SK-N-SH (cell line): Measurements from ENCODE around the gene SLC5A8. TPM values are rescaled to one million over a fixed set of nuclear protein-coding genes. Genes with fewer than 3 reads are reported as not detected.

ENCODE experiments used
- CTCF ChIA-PET: fragments of 300-600, 350-600 bp; formaldehyde crosslinking; extraction: SDS; loops from one replicate; lab custom pipeline; 2021; lab: Yijun Ruan, JAX
- POLR2A ChIA-PET: fragments of 350-600 bp; sonication (Branson Sonifier 250); formaldehyde crosslinking; extraction: SDS; loops from one replicate; lab custom pipeline; 2020; ENCODE audit warnings: antibody characterized with exemption, inconsistent platforms; lab: Yijun Ruan, JAX
- DNase-seq: peaks from one replicate; pipeline ENCODE4 v3.0.0; 2012
- H2AFZ ChIP-seq: fragments of 200-600 bp; sonication (generic); 2 replicates; pipeline ENCODE4 v1.8.1; 2016; ENCODE audit warnings: antibody characterized with exemption, mild to moderate bottlenecking, low read depth
- H3F3A ChIP-seq: fragments of 200-600 bp; sonication (generic); replicated peaks from 2 replicates; pipeline ENCODE3; 2016; ENCODE audit warnings: antibody characterized with exemption, mild to moderate bottlenecking; ENCODE audit not compliant: insufficient read depth
- H3K27ac ChIP-seq, 2 experiments: fragments of 200-500 bp in 1 of 2; fragments of 200-600 bp in 1 of 2; sonication (Bioruptor generic) in 1 of 2; sonication (generic), shearing (Covaris generic) in 1 of 2; 2 replicates each; pipeline versions ENCODE4 v1.5.1 to v1.6.1; 2014 to 2016; ENCODE audit warnings: low read depth in 2 of 2, inconsistent platforms in 1 of 2, low read length in 1 of 2, mild to moderate bottlenecking in 1 of 2, mixed read lengths in 1 of 2
- H3K27me3 ChIP-seq: fragments of 200-600 bp; sonication (generic), shearing (Covaris generic); 2 replicates; pipeline ENCODE4 v1.6.1; 2016; ENCODE audit warnings: mixed run types; ENCODE audit not compliant: insufficient read depth
- H3K36me3 ChIP-seq, 2 experiments: fragments of 200-500 bp in 1 of 2; fragments of 200-600 bp in 1 of 2; sonication (Bioruptor generic) in 1 of 2; sonication (generic) in 1 of 2; replicated peaks in 1 of 2; 2 replicates each; pipeline versions ENCODE3 to v1.5.1; 2014 to 2016; ENCODE audit warnings: low read length in 1 of 2, mild to moderate bottlenecking in 1 of 2; ENCODE audit not compliant: insufficient read depth in 2 of 2, control insufficient read depth in 1 of 2
- H3K4me1 ChIP-seq, 2 experiments: fragments of 200-500 bp in 1 of 2; fragments of 200-600 bp in 1 of 2; sonication (Bioruptor generic) in 1 of 2; sonication (generic), shearing (Covaris generic) in 1 of 2; 2 replicates each; pipeline versions ENCODE4 v1.5.1 to v1.6.1; 2014 to 2016; ENCODE audit warnings: low read depth in 1 of 2, low read length in 1 of 2, mixed run types in 1 of 2; ENCODE audit not compliant: insufficient read depth in 2 of 2, control insufficient read depth in 1 of 2
- H3K4me2 ChIP-seq: fragments of 200-600 bp; sonication (generic), shearing (Covaris generic); 2 replicates; pipeline ENCODE4 v1.6.1; 2017; ENCODE audit warnings: mixed run types
- H3K4me3 ChIP-seq, 2 experiments: fragments of 200-500 bp in 1 of 2; fragments of 200-600 bp in 1 of 2; sonication (Bioruptor generic) in 1 of 2; sonication (generic), shearing (Covaris generic) in 1 of 2; 2 replicates each; pipeline versions ENCODE4 v1.5.1 to v1.8.1; 2014 to 2016; ENCODE audit warnings: low read depth in 2 of 2, inconsistent platforms in 1 of 2, low read length in 1 of 2, mild to moderate bottlenecking in 1 of 2, mixed read lengths in 1 of 2, moderate library complexity in 1 of 2
- H3K79me2 ChIP-seq: fragments of 200-600 bp; sonication (generic); 2 replicates; pipeline ENCODE4 v1.8.1; 2017; ENCODE audit warnings: mild to moderate bottlenecking; ENCODE audit not compliant: insufficient read depth
- H3K9ac ChIP-seq: fragments of 200-600 bp; sonication (generic); 2 replicates; pipeline ENCODE4 v1.6.1; 2017; ENCODE audit warnings: mixed run types
- H3K9me2 ChIP-seq: fragments of 200-600 bp; sonication (generic); 2 replicates; pipeline ENCODE4 v1.6.1; 2017; ENCODE audit warnings: mixed run types
- H3K9me3 ChIP-seq: fragments of 200-600 bp; sonication (generic); 2 replicates; pipeline ENCODE4 v1.6.1; 2017; ENCODE audit warnings: mixed run types, mild to moderate bottlenecking, moderate library complexity
- H4K20me1 ChIP-seq: fragments of 200-600 bp; sonication (generic); 2 replicates; pipeline ENCODE4 v1.6.1; 2017; ENCODE audit warnings: mild to moderate bottlenecking, mixed run types; ENCODE audit not compliant: insufficient read depth
- CHD2 ChIP-seq: fragments of 150-350 bp; IDR thresholded peaks from 2 replicates; pipeline ENCODE4 v1.6.1; 2018; ENCODE audit warnings: low read length; ENCODE audit not compliant: partially characterized antibody
- ELF1 ChIP-seq: IDR thresholded peaks from 2 replicates; pipeline ENCODE4 v1.4.0; 2012
- EP300 ChIP-seq, 2 experiments: IDR thresholded peaks; 2 replicates each; pipeline versions ENCODE4 v1.4.0 to v1.6.1; 2012; ENCODE audit warnings: borderline replicate concordance in 1 of 2, low read depth in 1 of 2, low read length in 1 of 2
- FOSL2 ChIP-seq: IDR thresholded peaks from 2 replicates; pipeline ENCODE4 v1.4.0; 2012; ENCODE audit warnings: low read depth, mild to moderate bottlenecking, moderate library complexity, borderline replicate concordance
- GABPA ChIP-seq: IDR thresholded peaks from 2 replicates; pipeline ENCODE4 v1.4.0; 2012; ENCODE audit warnings: low read depth, mild to moderate bottlenecking
- GATA2 ChIP-seq: sonication (generic); formaldehyde crosslinking; IDR thresholded peaks from 2 replicates; pipeline ENCODE4 v1.5.0; 2020; ENCODE audit warnings: mild to moderate bottlenecking, missing genetic modification reagents
- JUND ChIP-seq: IDR thresholded peaks from 2 replicates; pipeline ENCODE4 v1.4.0; 2012
- MEF2A ChIP-seq: IDR thresholded peaks from 2 replicates; pipeline ENCODE4 v1.4.0; 2012; ENCODE audit warnings: low read depth, borderline replicate concordance
- MXI1 ChIP-seq: IDR thresholded peaks from 2 replicates; pipeline ENCODE4 v1.6.1; 2012; ENCODE audit warnings: mild to moderate bottlenecking, low read depth, low read length, improper control_type of control experiment
- NFIC ChIP-seq: IDR thresholded peaks from 2 replicates; pipeline ENCODE4 v1.4.0; 2012; ENCODE audit warnings: borderline replicate concordance
- POLR2AphosphoS5 ChIP-seq: IDR thresholded peaks from 2 replicates; pipeline ENCODE4 v1.6.1; 2012; ENCODE audit warnings: low read depth, low read length
- RAD21 ChIP-seq: IDR thresholded peaks from 2 replicates; pipeline ENCODE4 v1.6.1; 2012; ENCODE audit warnings: mild to moderate bottlenecking, low read length
- TCF12 ChIP-seq: IDR thresholded peaks from 2 replicates; pipeline ENCODE4 v1.4.0; 2012
- WGBS: methylation state at CpG from one replicate; pipeline ENCODE4 v1.1.6; 2017; ENCODE audit warnings: low lambda C conversion rate; 5-methylcytosine and 5-hydroxymethylcytosine counted together
- polyA plus RNA-seq, 3 experiments: library from polyadenylated mRNA; depleted of rRNA; stranded (reverse); fragments of >200 nt; gene quantifications; 2 replicates each; pipeline ENCODE4 v1.2.3, GENCODE V29; 2012
- TF ChIP-seq, protein P1 (sequence below): IDR thresholded peaks from 2 replicates; pipeline ENCODE4 v1.6.1; 2012; ENCODE audit warnings: mild to moderate bottlenecking, low read depth, low read length, moderate library complexity
- TF ChIP-seq, protein P2 (sequence below): fragments of 200-600 bp; sonication (generic); IDR thresholded peaks from 2 replicates; pipeline ENCODE4 v1.6.1; 2017; ENCODE audit warnings: antibody characterized with exemption, mild to moderate bottlenecking, moderate library complexity
- TF ChIP-seq, protein P3 (sequence below): fragments of 150-350 bp; IDR thresholded peaks from 2 replicates; pipeline ENCODE4 v1.6.1; 2016; ENCODE audit warnings: mild to moderate bottlenecking, low read depth, low read length
- TF ChIP-seq, protein P4 (sequence below): IDR thresholded peaks from 2 replicates; pipeline ENCODE4 v1.4.0; 2012; ENCODE audit warnings: low read depth, borderline replicate concordance

SLC5A8 gene
- polyA plus RNA-seq, 1 of the 3 experiments (the other 2 are of a cell fraction) = not detected

DNA sequence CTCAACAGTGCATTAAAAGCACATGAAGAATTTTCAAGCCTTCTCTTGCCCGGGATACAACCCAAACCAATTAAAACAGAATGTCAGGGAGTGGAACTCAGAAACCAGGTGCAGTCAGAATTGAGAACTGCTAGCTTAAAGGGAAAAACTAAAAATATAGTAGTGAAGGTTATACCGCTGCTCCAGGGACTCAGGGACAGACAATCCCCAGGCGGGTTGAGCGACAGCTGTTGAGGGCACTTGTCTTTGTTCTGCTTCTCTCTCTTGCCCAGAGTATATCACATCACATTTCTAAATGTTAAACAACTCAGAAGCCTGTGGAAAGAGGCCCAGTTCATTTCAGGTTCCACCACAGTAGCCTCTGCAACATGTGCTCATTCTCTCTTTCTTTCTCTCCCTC lies 93.1 kb downstream of the SLC5A8 start:
- Histone ChIP-seq H3K36me3 (peaks cover 0 to 3% of the 10 kb centered on the region in 2 experiments), H3K9me2 (no peaks in the 10 kb centered on the region), H3K79me2 (no peaks in the 10 kb centered on the region), H3K4me2 (no peak overlapping the region), H3K27ac (no peak overlapping the region), H4K20me1 (no peaks in the 10 kb centered on the region), H3K9ac (no peak overlapping the region), H3K4me3 (no peak overlapping the region), H2AFZ (no peak overlapping the region), H3K4me1 (no peaks in the 10 kb centered on the region), H3K27me3 (no peaks in the 10 kb centered on the region), H3K9me3 (no peaks in the 10 kb centered on the region), H3F3A (no peaks in the 10 kb centered on the region)
- ChIA-PET POLR2A (no interaction called here), CTCF (no interaction called here)
- TF ChIP-seq GATA2 (CRISPR knock-in tag) = no peak
- no peak for TF ChIP-seq MXI1
- TF ChIP-seq TCF12 = no peak
- TF ChIP-seq, protein P1, sequence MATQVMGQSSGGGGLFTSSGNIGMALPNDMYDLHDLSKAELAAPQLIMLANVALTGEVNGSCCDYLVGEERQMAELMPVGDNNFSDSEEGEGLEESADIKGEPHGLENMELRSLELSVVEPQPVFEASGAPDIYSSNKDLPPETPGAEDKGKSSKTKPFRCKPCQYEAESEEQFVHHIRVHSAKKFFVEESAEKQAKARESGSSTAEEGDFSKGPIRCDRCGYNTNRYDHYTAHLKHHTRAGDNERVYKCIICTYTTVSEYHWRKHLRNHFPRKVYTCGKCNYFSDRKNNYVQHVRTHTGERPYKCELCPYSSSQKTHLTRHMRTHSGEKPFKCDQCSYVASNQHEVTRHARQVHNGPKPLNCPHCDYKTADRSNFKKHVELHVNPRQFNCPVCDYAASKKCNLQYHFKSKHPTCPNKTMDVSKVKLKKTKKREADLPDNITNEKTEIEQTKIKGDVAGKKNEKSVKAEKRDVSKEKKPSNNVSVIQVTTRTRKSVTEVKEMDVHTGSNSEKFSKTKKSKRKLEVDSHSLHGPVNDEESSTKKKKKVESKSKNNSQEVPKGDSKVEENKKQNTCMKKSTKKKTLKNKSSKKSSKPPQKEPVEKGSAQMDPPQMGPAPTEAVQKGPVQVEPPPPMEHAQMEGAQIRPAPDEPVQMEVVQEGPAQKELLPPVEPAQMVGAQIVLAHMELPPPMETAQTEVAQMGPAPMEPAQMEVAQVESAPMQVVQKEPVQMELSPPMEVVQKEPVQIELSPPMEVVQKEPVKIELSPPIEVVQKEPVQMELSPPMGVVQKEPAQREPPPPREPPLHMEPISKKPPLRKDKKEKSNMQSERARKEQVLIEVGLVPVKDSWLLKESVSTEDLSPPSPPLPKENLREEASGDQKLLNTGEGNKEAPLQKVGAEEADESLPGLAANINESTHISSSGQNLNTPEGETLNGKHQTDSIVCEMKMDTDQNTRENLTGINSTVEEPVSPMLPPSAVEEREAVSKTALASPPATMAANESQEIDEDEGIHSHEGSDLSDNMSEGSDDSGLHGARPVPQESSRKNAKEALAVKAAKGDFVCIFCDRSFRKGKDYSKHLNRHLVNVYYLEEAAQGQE = no peak
- TF ChIP-seq POLR2AphosphoS5 = no peak
- no peak for TF ChIP-seq ELF1
- TF ChIP-seq EP300 (IDR thresholded peaks at IDR 0.05; ENCODE audit: borderline replicate concordance in 1 of 2, low read depth in 1 of 2, low read length in 1 of 2) = no peak
- TF ChIP-seq CHD2 = no peak
- no peak for TF ChIP-seq GABPA
- no peak for TF ChIP-seq NFIC
- TF ChIP-seq, protein P2, sequence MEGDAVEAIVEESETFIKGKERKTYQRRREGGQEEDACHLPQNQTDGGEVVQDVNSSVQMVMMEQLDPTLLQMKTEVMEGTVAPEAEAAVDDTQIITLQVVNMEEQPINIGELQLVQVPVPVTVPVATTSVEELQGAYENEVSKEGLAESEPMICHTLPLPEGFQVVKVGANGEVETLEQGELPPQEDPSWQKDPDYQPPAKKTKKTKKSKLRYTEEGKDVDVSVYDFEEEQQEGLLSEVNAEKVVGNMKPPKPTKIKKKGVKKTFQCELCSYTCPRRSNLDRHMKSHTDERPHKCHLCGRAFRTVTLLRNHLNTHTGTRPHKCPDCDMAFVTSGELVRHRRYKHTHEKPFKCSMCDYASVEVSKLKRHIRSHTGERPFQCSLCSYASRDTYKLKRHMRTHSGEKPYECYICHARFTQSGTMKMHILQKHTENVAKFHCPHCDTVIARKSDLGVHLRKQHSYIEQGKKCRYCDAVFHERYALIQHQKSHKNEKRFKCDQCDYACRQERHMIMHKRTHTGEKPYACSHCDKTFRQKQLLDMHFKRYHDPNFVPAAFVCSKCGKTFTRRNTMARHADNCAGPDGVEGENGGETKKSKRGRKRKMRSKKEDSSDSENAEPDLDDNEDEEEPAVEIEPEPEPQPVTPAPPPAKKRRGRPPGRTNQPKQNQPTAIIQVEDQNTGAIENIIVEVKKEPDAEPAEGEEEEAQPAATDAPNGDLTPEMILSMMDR = no peak
- TF ChIP-seq, protein P3, sequence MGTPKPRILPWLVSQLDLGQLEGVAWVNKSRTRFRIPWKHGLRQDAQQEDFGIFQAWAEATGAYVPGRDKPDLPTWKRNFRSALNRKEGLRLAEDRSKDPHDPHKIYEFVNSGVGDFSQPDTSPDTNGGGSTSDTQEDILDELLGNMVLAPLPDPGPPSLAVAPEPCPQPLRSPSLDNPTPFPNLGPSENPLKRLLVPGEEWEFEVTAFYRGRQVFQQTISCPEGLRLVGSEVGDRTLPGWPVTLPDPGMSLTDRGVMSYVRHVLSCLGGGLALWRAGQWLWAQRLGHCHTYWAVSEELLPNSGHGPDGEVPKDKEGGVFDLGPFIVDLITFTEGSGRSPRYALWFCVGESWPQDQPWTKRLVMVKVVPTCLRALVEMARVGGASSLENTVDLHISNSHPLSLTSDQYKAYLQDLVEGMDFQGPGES = no peak
- no peak for TF ChIP-seq FOSL2
- TF ChIP-seq, protein P4, sequence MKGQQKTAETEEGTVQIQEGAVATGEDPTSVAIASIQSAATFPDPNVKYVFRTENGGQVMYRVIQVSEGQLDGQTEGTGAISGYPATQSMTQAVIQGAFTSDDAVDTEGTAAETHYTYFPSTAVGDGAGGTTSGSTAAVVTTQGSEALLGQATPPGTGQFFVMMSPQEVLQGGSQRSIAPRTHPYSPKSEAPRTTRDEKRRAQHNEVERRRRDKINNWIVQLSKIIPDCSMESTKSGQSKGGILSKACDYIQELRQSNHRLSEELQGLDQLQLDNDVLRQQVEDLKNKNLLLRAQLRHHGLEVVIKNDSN = no peak
- no peak for TF ChIP-seq MEF2A
- no peak for TF ChIP-seq JUND
- TF ChIP-seq RAD21 = no peak
- 44% methylated on average over 4 of the region's 4 CpGs for WGBS
- no peak for DNase-seq
